CD4-positive, CD25-positive, alpha-beta regulatory T cell (primary cell): ENCODE data around the gene RNF130. TPM values are rescaled to one million over a fixed set of nuclear protein-coding genes. Genes with fewer than 3 reads are reported as not detected.

Source experiments
- ATAC-seq, 2 donors: fragments of 150-1000 bp; cut with Tn5 transposase; one replicate each; pipeline ENCODE4 v1.10.0; 2021; ENCODE audit warnings: low read depth in 2 of 2, moderate number of reproducible peaks in 2 of 2, moderate library complexity in 1 of 2
- DNase-seq, 3 donors: peaks; one replicate each; pipeline versions ENCODE4 v3.0.0 to v3.0.0-alpha.2; 2012 to 2022; ENCODE audit warnings: mixed read lengths in 1 of 3
- H3K27ac ChIP-seq: one replicate; pipeline ENCODE4 v1.7.0; 2013; ENCODE audit warnings: mild to moderate bottlenecking, low read length; ENCODE audit not compliant: insufficient read depth, poor library complexity, severe bottlenecking
- H3K27me3 ChIP-seq: one replicate; pipeline ENCODE4 v1.7.0; 2013; ENCODE audit warnings: low read length; ENCODE audit not compliant: control insufficient read depth, insufficient read depth
- H3K36me3 ChIP-seq: one replicate; pipeline ENCODE4 v1.7.0; 2013; ENCODE audit warnings: mild to moderate bottlenecking, low read length, moderate library complexity; ENCODE audit not compliant: control insufficient read depth, insufficient read depth
- H3K4me1 ChIP-seq: 2 replicates; pipeline ENCODE4 v1.7.0; 2013; ENCODE audit warnings: mild to moderate bottlenecking, low read length; ENCODE audit not compliant: insufficient read depth, control insufficient read depth, poor library complexity, severe bottlenecking
- H3K4me3 ChIP-seq: one replicate; pipeline ENCODE4 v1.7.0; 2013; ENCODE audit warnings: low read depth, mild to moderate bottlenecking, low read length, moderate library complexity
- H3K9me3 ChIP-seq, 2 experiments: 1 replicate in 1 of 2; 2 replicates in 1 of 2; pipeline ENCODE4 v1.7.0; 2013; ENCODE audit warnings: low read length in 2 of 2, mild to moderate bottlenecking in 1 of 2, moderate library complexity in 1 of 2; ENCODE audit not compliant: control insufficient read depth in 2 of 2
- H3K27ac Mint-ChIP-seq, 3 donors: one replicate each; pipeline ENCODE4 v1.8.0; 2020 to 2022; ENCODE audit warnings: mild to moderate bottlenecking in 3 of 3, mixed read lengths in 3 of 3, moderate library complexity in 2 of 3
- H3K27me3 Mint-ChIP-seq: one replicate; pipeline ENCODE4 v1.8.0; 2022; ENCODE audit warnings: mild to moderate bottlenecking, mixed read lengths
- H3K36me3 Mint-ChIP-seq: one replicate; pipeline ENCODE4 v1.8.0; 2020; ENCODE audit warnings: mixed read lengths
- H3K4me1 Mint-ChIP-seq, 4 donors: one replicate each; pipeline ENCODE4 v1.8.0; 2020 to 2022; ENCODE audit warnings: mixed read lengths in 4 of 4, mild to moderate bottlenecking in 1 of 4
- H3K4me3 Mint-ChIP-seq, 4 donors: one replicate each; pipeline ENCODE4 v1.8.0; 2020 to 2022; ENCODE audit warnings: mild to moderate bottlenecking in 4 of 4, mixed read lengths in 4 of 4, moderate library complexity in 3 of 4
- H3K9me3 Mint-ChIP-seq, 7 donors: one replicate each; pipeline ENCODE4 v1.8.0; 2020 to 2022; ENCODE audit warnings: mixed read lengths in 7 of 7, mild to moderate bottlenecking in 3 of 7, moderate library complexity in 2 of 7
- polyA plus RNA-seq, 4 donors: library from polyadenylated mRNA; unstranded; fragments of 300-500 nt; fragmentation: Illumina TruSeq; gene quantifications; one replicate each; pipeline ENCODE4 v1.2.3, GENCODE V29; 2021
- total RNA-seq: library from RNA; stranded (reverse); gene quantifications from one replicate; pipeline ENCODE4 v1.2.3, GENCODE V29; 2022

The RNF130 gene
- total and polyA plus RNA-seq, 5 donors from 2014 or later, result 3.5 to 10.9 (median 5.6) TPM

GRCh38 chr5:180116077-180116999 is 44.8 kb upstream of the RNF130 start:
- no peak overlapping the region for H3K4me3 Mint-ChIP-seq

GRCh38 chr5:180115326-180116076 is 43.9 kb upstream of the RNF130 start:
- no peaks in the 10 kb centered on the region for H3K9me3 Mint-ChIP-seq
- no peak for ATAC-seq
- no peak overlapping the region for H3K27ac ChIP-seq

More at GRCh38 chr5:180116077-180116999, 44.8 kb upstream of the RNF130 start:
- Histone ChIP-seq H3K36me3 (no peaks in the 10 kb centered on the region), H3K27ac (no peak overlapping the region), H3K4me1 (no peaks in the 10 kb centered on the region), H3K27me3 (no peaks in the 10 kb centered on the region), H3K9me3 (no peaks in the 10 kb centered on the region), H3K4me3 (no peak overlapping the region)
- Mint-ChIP-seq H3K9me3 (no peaks in the 10 kb centered on the region), H3K4me1 (no peaks in the 10 kb centered on the region), H3K27me3 (no peaks in the 10 kb centered on the region), H3K36me3 (no peaks in the 10 kb centered on the region), H3K27ac (no peak overlapping the region)
- ATAC-seq (no peak), DNase-seq (no peak)

GRCh38 chr5:180114304-180115003 is 42.9 kb upstream of the RNF130 start:
- H3K9me3 Mint-ChIP-seq, result peaks cover 0 to 1% (median 0%) of the 10 kb centered on the region in 7 donors
- H3K36me3 Mint-ChIP-seq, result no peaks in the 10 kb centered on the region
- ATAC-seq (no peak), DNase-seq (no peak)
- Histone ChIP-seq H3K9me3 (no peaks in the 10 kb centered on the region), H3K36me3 (no peaks in the 10 kb centered on the region), H3K27me3 (no peaks in the 10 kb centered on the region), H3K4me3 (no peak overlapping the region), H3K4me1 (no peaks in the 10 kb centered on the region), H3K27ac (no peak overlapping the region)
- no peak overlapping the region for H3K4me3 Mint-ChIP-seq
- H3K27me3 Mint-ChIP-seq, result peaks cover 6% of the 10 kb centered on the region
- H3K27ac Mint-ChIP-seq, result no peak overlapping the region
- H3K4me1 Mint-ChIP-seq, result no peaks in the 10 kb centered on the region

More at GRCh38 chr5:180115326-180116076, 43.9 kb upstream of the RNF130 start:
- DNase-seq, result no peak
- Histone ChIP-seq H3K4me3 (no peak overlapping the region), H3K36me3 (no peaks in the 10 kb centered on the region), H3K27me3 (no peaks in the 10 kb centered on the region), H3K4me1 (no peaks in the 10 kb centered on the region), H3K9me3 (no peaks in the 10 kb centered on the region)
- H3K4me1 Mint-ChIP-seq, result no peaks in the 10 kb centered on the region
- H3K27ac Mint-ChIP-seq, result no peak overlapping the region
- H3K4me3 Mint-ChIP-seq, result no peak overlapping the region
- H3K36me3 Mint-ChIP-seq, result no peaks in the 10 kb centered on the region
- H3K27me3 Mint-ChIP-seq, result peaks cover 2% of the 10 kb centered on the region

- Mint-ChIP-seq H3K27ac (no peak overlapping the region), H3K36me3 (no peaks in the 10 kb centered on the region), H3K4me3 (no peak overlapping the region), H3K9me3 (peaks cover 0 to 2% (median 0%) of the 10 kb centered on the region in 7 donors), H3K27me3 (peaks cover 6% of the 10 kb centered on the region), H3K4me1 (no peaks in the 10 kb centered on the region)
- Histone ChIP-seq H3K4me1 (no peaks in the 10 kb centered on the region), H3K27me3 (no peaks in the 10 kb centered on the region), H3K27ac (no peak overlapping the region), H3K4me3 (no peak overlapping the region), H3K9me3 (no peaks in the 10 kb centered on the region), H3K36me3 (no peaks in the 10 kb centered on the region)
- DNase-seq (no peak), ATAC-seq (no peak)
These were observed 42.2 kb upstream of the RNF130 start for GRCh38 chr5:180113660-180114303.

GRCh38 chr5:180112181-180112861 is 40.8 kb upstream of the RNF130 start:
- Histone ChIP-seq H3K27ac (no peak overlapping the region), H3K4me3 (no peak overlapping the region), H3K27me3 (no peaks in the 10 kb centered on the region), H3K36me3 (no peaks in the 10 kb centered on the region), H3K9me3 (peaks cover 0 to under 1% of the 10 kb centered on the region in 2 experiments), H3K4me1 (no peaks in the 10 kb centered on the region)
- Mint-ChIP-seq H3K9me3 (peaks cover 0 to 7% (median 3%) of the 10 kb centered on the region in 7 donors), H3K27me3 (peaks cover 6% of the 10 kb centered on the region), H3K4me1 (no peaks in the 10 kb centered on the region), H3K27ac (no peak overlapping the region), H3K36me3 (no peaks in the 10 kb centered on the region), H3K4me3 (no peak overlapping the region)
- DNase-seq, result no peak
- no peak for ATAC-seq

GRCh38 chr5:180111273-180112002 is 39.9 kb upstream of the RNF130 start:
- peaks cover 6% of the 10 kb centered on the region for H3K27me3 Mint-ChIP-seq
- Histone ChIP-seq H3K4me3 (no peak overlapping the region), H3K27ac (no peak overlapping the region), H3K4me1 (no peaks in the 10 kb centered on the region), H3K9me3 (peaks cover 4 to 10% of the 10 kb centered on the region in 2 experiments), H3K27me3 (no peaks in the 10 kb centered on the region), H3K36me3 (no peaks in the 10 kb centered on the region)
- DNase-seq (no peak), ATAC-seq (no peak)
- no peak overlapping the region for H3K4me3 Mint-ChIP-seq
- peaks cover 0 to 15% (median 6%) of the 10 kb centered on the region in 7 donors for H3K9me3 Mint-ChIP-seq
- no peaks in the 10 kb centered on the region for H3K36me3 Mint-ChIP-seq
- H3K4me1 Mint-ChIP-seq, result no peaks in the 10 kb centered on the region
- no peak overlapping the region for H3K27ac Mint-ChIP-seq
